ENCODE results near the gene FAM83F.
"Not testable (repeated sequence)": the region's sequence is repeated elsewhere in the genome, so short reads cannot be mapped to it uniquely, and the experiment has no call there.

Gene FAM83F

GRCh38 chr22:39994566-39995392, at the start of gene FAM83F:
Gene FAM83F, plus strand, starts transcription at chr22:39994954. Its CDS starts 89 bp downstream, at chr22:39995043.
- H3K4me3 ChIP-seq (ENCODE audit: low read depth, low read length) = peak within 1 kb of the TSS; percentile 69

- H3K4me3 ChIP-seq (ENCODE audit: low read depth, low read length) = no peak overlapping the region
These were observed 48.6 kb upstream of the FAM83F start for GRCh38 chr22:39946126-39946502.

GRCh38 chr22:39946503-39947219, 48.1 kb upstream of the FAM83F start:
- no peak overlapping the region for H3K4me3 ChIP-seq (ENCODE audit: low read depth, low read length)

GRCh38 chr22:39947220-39948216, 47.2 kb upstream of the FAM83F start:
- no peak overlapping the region for H3K4me3 ChIP-seq (ENCODE audit: low read depth, low read length)

GRCh38 chr22:39949964-39950737, 44.6 kb upstream of the FAM83F start:
- H3K4me3 ChIP-seq (ENCODE audit: low read depth, low read length) = no peak overlapping the region

- not testable (repeated sequence) for H3K4me3 ChIP-seq (ENCODE audit: low read depth, low read length)
These were observed 43.0 kb upstream of the FAM83F start for GRCh38 chr22:39951603-39952293.

DNA sequence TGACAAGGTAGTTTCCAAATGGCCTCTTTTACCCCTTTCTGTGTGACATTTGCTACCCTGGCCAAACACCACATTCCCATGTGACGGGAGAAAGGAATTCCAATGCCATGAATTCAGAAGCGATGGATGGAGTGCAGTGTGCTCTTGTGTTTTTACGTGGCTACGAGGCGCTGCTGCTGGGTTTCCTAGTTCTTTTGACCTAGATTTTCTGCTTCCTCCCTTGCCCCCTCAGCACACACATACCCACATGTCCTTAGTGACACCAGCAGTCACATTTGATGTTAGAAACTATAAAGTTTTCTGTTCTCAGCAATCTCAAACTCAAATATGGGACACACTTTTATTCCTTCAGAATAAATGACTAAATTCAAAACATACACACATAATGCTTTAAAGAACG, 42.4 kb upstream of the FAM83F start:
- H3K4me3 ChIP-seq (ENCODE audit: low read depth, low read length) = no peak overlapping the region

DNA sequence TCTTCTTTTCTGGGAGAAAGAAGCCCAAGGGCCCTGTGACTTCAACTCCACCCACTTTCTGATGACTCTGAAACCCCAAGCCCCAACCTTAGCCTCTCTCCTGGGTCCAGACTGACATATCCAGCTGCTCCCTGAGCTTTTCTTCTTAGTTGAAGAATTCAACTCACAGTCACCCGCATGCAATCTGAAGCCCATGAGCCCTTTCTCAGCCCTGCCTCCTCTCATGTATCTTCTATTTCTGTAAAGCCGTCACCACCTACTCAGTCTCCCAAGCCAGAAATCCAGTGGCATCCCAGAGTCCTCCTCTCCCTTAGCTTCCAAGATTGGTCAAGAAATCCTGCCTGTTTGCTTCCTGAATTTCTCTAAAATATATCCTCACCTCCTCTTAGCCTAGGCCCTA, 41.7 kb upstream of the FAM83F start:
- no peak overlapping the region for H3K4me3 ChIP-seq (ENCODE audit: low read depth, low read length)

DNA sequence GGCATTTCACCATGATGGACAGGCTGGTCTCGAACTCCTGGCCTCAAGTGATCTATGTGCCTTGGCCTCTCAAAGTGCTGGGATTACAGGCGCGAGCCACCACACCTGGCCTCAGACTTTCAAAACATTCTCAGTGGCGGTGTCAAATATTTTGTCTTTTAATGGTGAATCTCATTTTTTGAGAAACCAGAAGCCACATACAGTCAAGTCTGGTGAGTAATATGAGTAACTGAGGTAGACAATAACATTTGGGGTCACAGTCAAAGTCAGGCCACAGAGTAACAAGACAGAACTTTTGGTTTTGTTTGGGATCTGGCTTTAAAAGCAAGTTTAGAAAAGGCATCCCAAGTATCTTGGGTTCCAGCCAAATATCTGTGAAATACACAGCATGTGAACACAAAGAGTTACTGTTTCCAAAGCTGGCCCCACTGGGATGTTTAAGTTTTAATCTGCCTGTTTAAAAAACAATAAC, 40.1 kb upstream of the FAM83F start:
- H3K4me3 ChIP-seq (ENCODE audit: low read depth, low read length) = no peak overlapping the region

DNA sequence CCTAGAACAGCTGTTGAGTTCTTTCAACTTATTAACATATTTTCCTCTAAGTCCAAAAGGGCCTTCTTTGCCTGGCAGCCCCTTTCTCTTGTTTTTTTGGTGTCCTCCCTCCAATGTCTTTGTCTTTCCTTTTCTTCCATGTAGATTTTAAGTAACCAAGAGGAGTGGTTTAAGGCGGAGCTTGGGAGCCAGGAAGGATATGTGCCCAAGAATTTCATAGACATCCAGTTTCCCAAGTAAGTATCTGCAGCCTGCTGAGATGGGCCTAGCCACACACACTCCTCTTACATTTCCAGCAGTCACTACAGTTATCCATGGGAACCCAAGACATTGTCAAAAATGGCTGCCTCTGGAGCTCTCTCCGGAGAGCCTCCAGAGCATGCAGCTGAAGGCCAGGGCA, 39.1 kb upstream of the FAM83F start:
- H3K4me3 ChIP-seq (ENCODE audit: low read depth, low read length) = no peak overlapping the region

- no peak overlapping the region for H3K4me3 ChIP-seq (ENCODE audit: low read depth, low read length)
These were observed 37.7 kb upstream of the FAM83F start for GRCh38 chr22:39956932-39957664.

GRCh38 chr22:39958009-39958711, 36.6 kb upstream of the FAM83F start:
- no peak overlapping the region for H3K4me3 ChIP-seq (ENCODE audit: low read depth, low read length)

DNA sequence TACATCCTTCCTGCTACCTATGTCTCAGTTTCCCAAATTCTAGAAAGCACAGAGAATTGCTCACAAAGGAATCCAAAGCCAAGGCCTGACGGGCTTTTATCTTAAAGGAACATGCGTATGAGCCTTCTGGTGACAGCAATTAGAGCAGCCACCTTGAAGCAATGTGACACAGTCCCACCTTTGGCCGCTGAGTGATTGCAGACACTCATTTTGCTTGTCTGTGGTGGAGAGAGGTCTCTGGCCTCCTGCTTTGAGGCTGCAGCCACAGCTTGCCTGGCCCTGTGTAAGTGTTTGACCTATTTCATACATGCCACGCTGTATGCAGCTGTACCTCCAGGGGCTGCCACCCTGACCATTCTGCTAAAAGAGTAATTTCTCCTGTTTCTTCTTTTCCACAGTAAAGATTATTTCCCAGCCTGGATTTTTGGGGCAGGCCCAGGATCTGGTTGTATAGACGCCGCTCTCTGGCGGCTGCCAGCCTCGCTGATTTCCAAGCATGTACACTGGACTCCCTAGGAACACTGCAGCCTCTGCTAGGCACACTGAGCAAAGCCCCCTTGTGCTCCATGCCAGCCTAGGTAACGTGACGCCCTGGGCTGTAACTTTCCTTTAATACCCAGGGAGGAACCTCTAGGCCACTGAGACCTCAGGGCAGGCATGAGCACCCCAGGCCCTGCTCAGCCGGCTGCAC, 35.7 kb upstream of the FAM83F start:
- H3K4me3 ChIP-seq (ENCODE audit: low read depth, low read length) = no peak overlapping the region

- no peak within 1 kb of the TSS for H3K4me3 ChIP-seq (ENCODE audit: low read depth, low read length)
These were observed 34.9 kb upstream of the FAM83F start, which contains the start of gene TMA7B for GRCh38 chr22:39959640-39960447. Gene TMA7B, plus strand, starts transcription at chr22:39960397. Its CDS starts 3,978 bp downstream, at chr22:39964375.

DNA sequence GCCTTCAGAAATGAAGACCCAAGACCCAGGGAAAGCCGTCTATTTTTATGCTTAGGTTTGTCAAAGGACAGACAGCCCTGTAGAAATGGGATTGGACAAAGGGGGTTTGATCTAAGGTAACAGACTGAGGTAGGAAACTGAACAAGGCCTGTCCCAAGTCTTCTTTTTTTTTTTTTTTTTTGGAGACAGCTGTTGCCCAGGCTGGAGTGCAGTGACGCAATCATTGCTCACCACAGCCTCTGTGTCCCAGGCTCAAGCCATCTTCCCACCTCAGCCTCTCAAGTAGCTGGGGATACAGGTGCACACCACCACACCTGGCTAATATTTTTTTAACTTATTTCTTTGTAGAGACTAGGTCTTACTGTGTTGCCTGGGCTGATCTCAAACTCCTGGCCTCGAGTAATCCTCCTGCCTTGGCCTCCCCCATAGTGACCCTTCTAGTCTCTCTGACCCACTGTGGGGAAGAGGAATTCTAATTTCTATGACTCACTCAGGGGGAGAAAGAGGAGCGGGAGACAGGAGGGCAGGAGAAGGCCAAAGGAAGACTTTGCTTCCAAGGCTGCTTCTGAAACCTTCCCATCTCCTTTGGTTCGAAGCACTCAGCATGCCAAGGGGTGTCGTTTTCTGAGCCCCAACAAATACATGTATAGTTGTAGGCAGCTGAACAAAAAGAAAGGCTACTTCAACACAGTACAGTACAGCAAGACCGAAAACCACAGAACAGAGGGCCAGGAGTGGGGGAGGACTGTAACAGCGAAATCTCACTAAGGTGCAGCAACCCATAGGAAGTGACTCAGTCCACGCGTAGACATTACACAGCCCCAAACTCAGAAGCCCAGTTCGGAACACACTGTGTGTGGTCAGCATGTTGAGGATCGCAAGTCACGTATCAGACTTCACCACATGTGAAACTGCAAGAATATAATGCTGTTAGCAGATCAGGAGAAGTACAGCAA, 33.7 kb upstream of the FAM83F start:
- no peak overlapping the region for H3K4me3 ChIP-seq (ENCODE audit: low read depth, low read length)

- no peak overlapping the region for H3K4me3 ChIP-seq (ENCODE audit: low read depth, low read length)
These were observed 32.7 kb upstream of the FAM83F start for GRCh38 chr22:39962071-39962470.
